COLO668 (cell line): ENCODE results near the gene POTEJ.
"Not testable (repeated sequence)": the region's sequence is repeated elsewhere in the genome, so short reads cannot be mapped to it uniquely, and the experiment has no call there.

Experiments
- DNase-seq: peaks from one replicate; lab custom pipeline; 2025; ENCODE audit not compliant: unreplicated experiment; lab: John Stamatoyannopoulos, UW

Gene POTEJ

GRCh38 chr2:130601648-130602302 lies 9.5 kb upstream of the POTEJ start:
- not testable (repeated sequence) for DNase-seq

GRCh38 chr2:130608276-130609001 lies 2.8 kb upstream of the POTEJ start:
- DNase-seq = not testable (repeated sequence)

- not testable (repeated sequence) for DNase-seq
Measured at GRCh38 chr2:130609002-130609920, 2.0 kb upstream of the POTEJ start.

GRCh38 chr2:130610486-130610885 lies 754 bp upstream of the POTEJ start:
- not testable (repeated sequence) for DNase-seq

- DNase-seq = not testable (repeated sequence)
Measured at GRCh38 chr2:130628784-130629475, 17.7 kb downstream of the POTEJ start.

GRCh38 chr2:130638973-130639372 lies 27.7 kb downstream of the POTEJ start:
- not testable (repeated sequence) for DNase-seq

- DNase-seq = not testable (repeated sequence)
Measured at GRCh38 chr2:130641688-130642087, 30.4 kb downstream of the POTEJ start.

- not testable (repeated sequence) for DNase-seq
Measured at GRCh38 chr2:130649285-130649684, 38.0 kb downstream of the POTEJ start.

GRCh38 chr2:130664506-130664905 lies 53.3 kb downstream of the POTEJ start:
- not testable (repeated sequence) for DNase-seq

- DNase-seq = not testable (repeated sequence)
Measured at GRCh38 chr2:130665596-130665995, 54.4 kb downstream of the POTEJ start.

GRCh38 chr2:130667516-130667915 lies 56.3 kb downstream of the POTEJ start:
- not testable (repeated sequence) for DNase-seq

GRCh38 chr2:130670026-130670745 lies 58.9 kb downstream of the POTEJ start:
- not testable (repeated sequence) for DNase-seq

GRCh38 chr2:130692041-130692770 lies 81.0 kb downstream of the POTEJ start:
- not testable (repeated sequence) for DNase-seq

- DNase-seq = not testable (repeated sequence)
Measured at GRCh38 chr2:130693474-130693873, 82.2 kb downstream of the POTEJ start.

GRCh38 chr2:130703250-130703649 lies 92.0 kb downstream of the POTEJ start:
- not testable (repeated sequence) for DNase-seq
